ENCODE data around the gene CFAP61.

The CFAP61 gene

DNA sequence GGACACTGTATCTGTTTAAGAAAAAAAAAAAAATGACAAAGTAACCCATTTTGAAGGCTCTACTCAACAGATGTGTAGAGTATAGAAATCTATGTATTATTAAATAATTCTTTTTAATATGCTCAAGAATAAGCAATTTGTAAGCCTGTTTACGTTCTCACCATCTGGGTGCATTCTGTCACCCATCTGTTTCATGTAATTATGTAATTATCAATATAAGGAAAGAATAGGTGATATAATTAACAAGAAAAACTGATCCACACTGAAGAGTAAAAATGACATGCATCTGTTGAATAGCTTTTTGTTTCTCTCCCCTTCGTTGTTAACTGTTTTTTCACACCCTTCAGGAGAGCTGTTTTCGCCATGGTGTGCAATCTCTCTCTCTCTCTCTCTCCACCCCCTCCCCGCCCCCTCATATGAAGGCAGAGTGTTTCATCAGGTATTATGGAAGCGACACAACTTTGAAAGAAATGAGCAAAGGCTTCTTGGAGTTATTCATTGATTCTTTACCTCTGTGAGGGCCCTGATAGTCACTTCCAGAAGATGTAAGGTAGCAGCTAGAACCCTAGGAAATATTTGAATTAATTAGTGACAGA is 161.3 kb downstream of the CFAP61 start:
- no peaks in the 10 kb centered on the region for H3K9me3 ChIP-seq (ENCODE audit: control insufficient read depth, insufficient read depth, low read depth, low read length)
- ChIA-PET POLR2A (no interaction called here), CTCF (no interaction called here)
- no peaks in the 10 kb centered on the region for H3K36me3 ChIP-seq (ENCODE audit: control insufficient read depth in 2 of 2, insufficient read depth in 1 of 2, low read length in 2 of 2)
- H3K4me3 ChIP-seq (ENCODE audit: low read depth, low read length) = no peak overlapping the region
- H3K27ac ChIP-seq (ENCODE audit: extremely low read depth, low read depth, low read length) = no peak overlapping the region
- peaks cover 31% of the 10 kb centered on the region for H3K4me1 ChIP-seq (ENCODE audit: control insufficient read depth, insufficient read depth, low read length)
- TF ChIP-seq ZFHX2 (tag by site-specific recombination; conservative IDR thresholded peaks at IDR 0.05) = peak; percentile 80
- TF ChIP-seq ZNF394 (tag by site-specific recombination; IDR thresholded peaks at IDR 0.05; ENCODE audit: borderline replicate concordance) = no peak
- TF ChIP-seq PRDM6 (tag by site-specific recombination; IDR thresholded peaks at IDR 0.05) = peak; percentile 22; the same call in 1 of the 2 replicates
- no peak for TF ChIP-seq YY1 (tag by site-specific recombination; IDR thresholded peaks at IDR 0.05)
- peak; percentile 38; the same call in 1 of the 2 replicates for TF ChIP-seq ZNF398 (tag by site-specific recombination; IDR thresholded peaks at IDR 0.05)
- TF ChIP-seq EGR2 (tag by site-specific recombination; IDR thresholded peaks at IDR 0.05; ENCODE audit: low read depth) = peak; percentile 75

DNA sequence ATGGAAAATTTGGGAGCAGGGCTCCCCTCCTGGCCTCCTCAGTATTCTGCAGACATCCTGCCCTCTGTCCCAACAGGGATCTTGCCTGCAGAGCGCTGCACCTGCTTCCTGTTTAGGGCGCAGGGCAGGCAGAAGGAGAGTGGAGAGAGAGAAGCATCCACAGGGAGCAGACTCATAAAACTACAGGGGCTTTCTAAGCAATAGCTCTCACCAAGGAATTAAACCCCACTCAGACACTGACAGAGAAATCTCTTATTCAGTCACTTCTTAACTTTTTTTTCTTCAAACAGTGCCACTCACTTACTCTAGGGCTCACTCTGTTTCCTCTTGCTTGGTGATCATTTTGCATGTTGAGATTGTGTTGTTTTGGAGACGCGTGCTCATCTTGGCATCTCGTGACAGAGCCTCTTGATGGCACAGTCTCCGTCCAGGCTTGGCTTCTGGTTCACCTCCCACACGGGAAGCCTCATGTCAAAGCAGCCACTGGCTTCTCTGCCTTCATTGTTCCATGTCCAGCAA is 162.5 kb downstream of the CFAP61 start:
- Histone ChIP-seq H3K4me3 (ENCODE audit: low read depth, low read length) (no peak overlapping the region), H3K4me1 (ENCODE audit: control insufficient read depth, insufficient read depth, low read length) (peaks cover 31% of the 10 kb centered on the region), H3K36me3 (ENCODE audit: control insufficient read depth in 2 of 2, insufficient read depth in 1 of 2, low read length in 2 of 2) (no peaks in the 10 kb centered on the region), H3K9me3 (ENCODE audit: control insufficient read depth, insufficient read depth, low read depth, low read length) (no peaks in the 10 kb centered on the region), H3K27ac (ENCODE audit: extremely low read depth, low read depth, low read length) (no peak overlapping the region; the same call in 1 of the 2 replicates)
- ChIA-PET POLR2A (no interaction called here), CTCF (no interaction called here)
- 0 out of 2 replicates have a peak, but pooled peaks have one; percentile 10 for TF ChIP-seq ZNF645 (tag by site-specific recombination; IDR thresholded peaks at IDR 0.05)
- peak; percentile 35 for TF ChIP-seq ZBTB20 (tag by site-specific recombination; IDR thresholded peaks at IDR 0.05)
- no peak for TF ChIP-seq KLF7 (tag by site-specific recombination; IDR thresholded peaks at IDR 0.05; ENCODE audit: borderline replicate concordance)
- TF ChIP-seq GFI1B (tag by site-specific recombination; IDR thresholded peaks at IDR 0.05) = peak; percentile 73; the same call in 1 of the 2 replicates
- TF ChIP-seq, protein P1, sequence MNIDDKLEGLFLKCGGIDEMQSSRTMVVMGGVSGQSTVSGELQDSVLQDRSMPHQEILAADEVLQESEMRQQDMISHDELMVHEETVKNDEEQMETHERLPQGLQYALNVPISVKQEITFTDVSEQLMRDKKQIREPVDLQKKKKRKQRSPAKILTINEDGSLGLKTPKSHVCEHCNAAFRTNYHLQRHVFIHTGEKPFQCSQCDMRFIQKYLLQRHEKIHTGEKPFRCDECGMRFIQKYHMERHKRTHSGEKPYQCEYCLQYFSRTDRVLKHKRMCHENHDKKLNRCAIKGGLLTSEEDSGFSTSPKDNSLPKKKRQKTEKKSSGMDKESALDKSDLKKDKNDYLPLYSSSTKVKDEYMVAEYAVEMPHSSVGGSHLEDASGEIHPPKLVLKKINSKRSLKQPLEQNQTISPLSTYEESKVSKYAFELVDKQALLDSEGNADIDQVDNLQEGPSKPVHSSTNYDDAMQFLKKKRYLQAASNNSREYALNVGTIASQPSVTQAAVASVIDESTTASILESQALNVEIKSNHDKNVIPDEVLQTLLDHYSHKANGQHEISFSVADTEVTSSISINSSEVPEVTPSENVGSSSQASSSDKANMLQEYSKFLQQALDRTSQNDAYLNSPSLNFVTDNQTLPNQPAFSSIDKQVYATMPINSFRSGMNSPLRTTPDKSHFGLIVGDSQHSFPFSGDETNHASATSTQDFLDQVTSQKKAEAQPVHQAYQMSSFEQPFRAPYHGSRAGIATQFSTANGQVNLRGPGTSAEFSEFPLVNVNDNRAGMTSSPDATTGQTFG (tag by site-specific recombination; IDR thresholded peaks at IDR 0.05; ENCODE audit: borderline replicate concordance) = no peak
- TF ChIP-seq ZNF366 (tag by site-specific recombination; conservative IDR thresholded peaks at IDR 0.05) = peak; percentile 44; the same call in 1 of the 2 replicates
- no peak for TF ChIP-seq ZNF792 (tag by site-specific recombination; IDR thresholded peaks at IDR 0.05)
- peak; percentile 88 for TF ChIP-seq OSR2 (tag by site-specific recombination; IDR thresholded peaks at IDR 0.05)
- TF ChIP-seq PRDM2 (tag by site-specific recombination; IDR thresholded peaks at IDR 0.05; ENCODE audit: borderline replicate concordance) = no peak
- TF ChIP-seq, protein P2, sequence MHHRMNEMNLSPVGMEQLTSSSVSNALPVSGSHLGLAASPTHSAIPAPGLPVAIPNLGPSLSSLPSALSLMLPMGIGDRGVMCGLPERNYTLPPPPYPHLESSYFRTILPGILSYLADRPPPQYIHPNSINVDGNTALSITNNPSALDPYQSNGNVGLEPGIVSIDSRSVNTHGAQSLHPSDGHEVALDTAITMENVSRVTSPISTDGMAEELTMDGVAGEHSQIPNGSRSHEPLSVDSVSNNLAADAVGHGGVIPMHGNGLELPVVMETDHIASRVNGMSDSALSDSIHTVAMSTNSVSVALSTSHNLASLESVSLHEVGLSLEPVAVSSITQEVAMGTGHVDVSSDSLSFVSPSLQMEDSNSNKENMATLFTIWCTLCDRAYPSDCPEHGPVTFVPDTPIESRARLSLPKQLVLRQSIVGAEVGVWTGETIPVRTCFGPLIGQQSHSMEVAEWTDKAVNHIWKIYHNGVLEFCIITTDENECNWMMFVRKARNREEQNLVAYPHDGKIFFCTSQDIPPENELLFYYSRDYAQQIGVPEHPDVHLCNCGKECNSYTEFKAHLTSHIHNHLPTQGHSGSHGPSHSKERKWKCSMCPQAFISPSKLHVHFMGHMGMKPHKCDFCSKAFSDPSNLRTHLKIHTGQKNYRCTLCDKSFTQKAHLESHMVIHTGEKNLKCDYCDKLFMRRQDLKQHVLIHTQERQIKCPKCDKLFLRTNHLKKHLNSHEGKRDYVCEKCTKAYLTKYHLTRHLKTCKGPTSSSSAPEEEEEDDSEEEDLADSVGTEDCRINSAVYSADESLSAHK (tag by site-specific recombination; IDR thresholded peaks at IDR 0.05) = peak; percentile 39; the same call in 1 of the 2 replicates
- TF ChIP-seq GLIS2 (tag by site-specific recombination; IDR thresholded peaks at IDR 0.05) = peak; percentile 14; the same call in 1 of the 2 replicates
